Panc1 (cell line): Measurements from ENCODE around the gene PARD3.

Source experiments
- POLR2AphosphoS5 ChIP-seq: IDR thresholded peaks from 2 replicates; pipeline ENCODE4 v1.6.1; 2012; ENCODE audit warnings: mild to moderate bottlenecking, low read depth, low read length, moderate library complexity
- SIN3A ChIP-seq: IDR thresholded peaks from 2 replicates; pipeline ENCODE4 v1.6.1; 2012; ENCODE audit warnings: low read depth, mild to moderate bottlenecking, low read length, moderate library complexity, borderline replicate concordance; ENCODE audit not compliant: insufficient read depth
- TF ChIP-seq, protein P1 (sequence below): fragments of 450-650 bp; IDR thresholded peaks from 2 replicates; pipeline ENCODE4 v1.5.1; 2017; ENCODE audit warnings: mild to moderate bottlenecking
- TF ChIP-seq, protein P2 (sequence below), 2 experiments: IDR thresholded peaks; 2 replicates each; pipeline ENCODE4 v1.6.1; 2011 to 2012; ENCODE audit warnings: low read depth in 2 of 2, control low read depth in 1 of 2, low read length in 1 of 2, mild to moderate bottlenecking in 1 of 2, moderate library complexity in 1 of 2; ENCODE audit not compliant: insufficient read depth in 1 of 2

DNA sequence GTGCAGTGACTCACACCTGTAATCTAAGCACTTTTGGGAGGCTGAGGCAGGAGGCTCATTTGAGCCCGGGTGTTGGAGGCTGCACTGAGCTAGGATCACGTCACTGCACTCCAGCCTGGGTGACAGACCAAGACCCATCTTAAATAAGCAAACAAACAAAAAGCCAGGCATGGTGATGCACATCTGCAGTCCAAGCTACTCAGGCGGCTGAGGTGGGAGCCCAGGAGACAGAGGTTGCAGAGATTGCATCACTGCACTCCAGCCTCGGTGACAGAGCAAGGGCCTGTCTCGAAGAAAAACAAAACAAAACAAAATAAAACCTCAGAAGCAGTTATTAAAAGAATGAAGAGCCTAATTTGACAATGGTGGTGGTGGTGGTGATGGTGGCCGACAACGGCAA, 132.5 kb downstream of the PARD3 start:
- TF ChIP-seq SIN3A (no peak), POLR2AphosphoS5 (no peak)
- TF ChIP-seq, protein P1, sequence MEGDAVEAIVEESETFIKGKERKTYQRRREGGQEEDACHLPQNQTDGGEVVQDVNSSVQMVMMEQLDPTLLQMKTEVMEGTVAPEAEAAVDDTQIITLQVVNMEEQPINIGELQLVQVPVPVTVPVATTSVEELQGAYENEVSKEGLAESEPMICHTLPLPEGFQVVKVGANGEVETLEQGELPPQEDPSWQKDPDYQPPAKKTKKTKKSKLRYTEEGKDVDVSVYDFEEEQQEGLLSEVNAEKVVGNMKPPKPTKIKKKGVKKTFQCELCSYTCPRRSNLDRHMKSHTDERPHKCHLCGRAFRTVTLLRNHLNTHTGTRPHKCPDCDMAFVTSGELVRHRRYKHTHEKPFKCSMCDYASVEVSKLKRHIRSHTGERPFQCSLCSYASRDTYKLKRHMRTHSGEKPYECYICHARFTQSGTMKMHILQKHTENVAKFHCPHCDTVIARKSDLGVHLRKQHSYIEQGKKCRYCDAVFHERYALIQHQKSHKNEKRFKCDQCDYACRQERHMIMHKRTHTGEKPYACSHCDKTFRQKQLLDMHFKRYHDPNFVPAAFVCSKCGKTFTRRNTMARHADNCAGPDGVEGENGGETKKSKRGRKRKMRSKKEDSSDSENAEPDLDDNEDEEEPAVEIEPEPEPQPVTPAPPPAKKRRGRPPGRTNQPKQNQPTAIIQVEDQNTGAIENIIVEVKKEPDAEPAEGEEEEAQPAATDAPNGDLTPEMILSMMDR: no peak
- TF ChIP-seq, protein P2, sequence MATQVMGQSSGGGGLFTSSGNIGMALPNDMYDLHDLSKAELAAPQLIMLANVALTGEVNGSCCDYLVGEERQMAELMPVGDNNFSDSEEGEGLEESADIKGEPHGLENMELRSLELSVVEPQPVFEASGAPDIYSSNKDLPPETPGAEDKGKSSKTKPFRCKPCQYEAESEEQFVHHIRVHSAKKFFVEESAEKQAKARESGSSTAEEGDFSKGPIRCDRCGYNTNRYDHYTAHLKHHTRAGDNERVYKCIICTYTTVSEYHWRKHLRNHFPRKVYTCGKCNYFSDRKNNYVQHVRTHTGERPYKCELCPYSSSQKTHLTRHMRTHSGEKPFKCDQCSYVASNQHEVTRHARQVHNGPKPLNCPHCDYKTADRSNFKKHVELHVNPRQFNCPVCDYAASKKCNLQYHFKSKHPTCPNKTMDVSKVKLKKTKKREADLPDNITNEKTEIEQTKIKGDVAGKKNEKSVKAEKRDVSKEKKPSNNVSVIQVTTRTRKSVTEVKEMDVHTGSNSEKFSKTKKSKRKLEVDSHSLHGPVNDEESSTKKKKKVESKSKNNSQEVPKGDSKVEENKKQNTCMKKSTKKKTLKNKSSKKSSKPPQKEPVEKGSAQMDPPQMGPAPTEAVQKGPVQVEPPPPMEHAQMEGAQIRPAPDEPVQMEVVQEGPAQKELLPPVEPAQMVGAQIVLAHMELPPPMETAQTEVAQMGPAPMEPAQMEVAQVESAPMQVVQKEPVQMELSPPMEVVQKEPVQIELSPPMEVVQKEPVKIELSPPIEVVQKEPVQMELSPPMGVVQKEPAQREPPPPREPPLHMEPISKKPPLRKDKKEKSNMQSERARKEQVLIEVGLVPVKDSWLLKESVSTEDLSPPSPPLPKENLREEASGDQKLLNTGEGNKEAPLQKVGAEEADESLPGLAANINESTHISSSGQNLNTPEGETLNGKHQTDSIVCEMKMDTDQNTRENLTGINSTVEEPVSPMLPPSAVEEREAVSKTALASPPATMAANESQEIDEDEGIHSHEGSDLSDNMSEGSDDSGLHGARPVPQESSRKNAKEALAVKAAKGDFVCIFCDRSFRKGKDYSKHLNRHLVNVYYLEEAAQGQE (IDR thresholded peaks at IDR 0.05; ENCODE audit: insufficient read depth in 1 of 2, low read depth in 2 of 2, low read length in 1 of 2): no peak
